HG03354 (cell line): Measurements from ENCODE around the gene UBC.

Experiments
- ATAC-seq: cut with Tn5 transposase; IDR thresholded peaks from one replicate; pipeline ENCODE4 v1.9.1; 2021; ENCODE audit warnings: mild to moderate bottlenecking; ENCODE audit not compliant: unreplicated experiment, poor library complexity, severe bottlenecking

Gene UBC

GRCh38 chr12:124868252-124869058, 46.0 kb downstream of the UBC start:
- peak; percentile 6 for ATAC-seq

DNA sequence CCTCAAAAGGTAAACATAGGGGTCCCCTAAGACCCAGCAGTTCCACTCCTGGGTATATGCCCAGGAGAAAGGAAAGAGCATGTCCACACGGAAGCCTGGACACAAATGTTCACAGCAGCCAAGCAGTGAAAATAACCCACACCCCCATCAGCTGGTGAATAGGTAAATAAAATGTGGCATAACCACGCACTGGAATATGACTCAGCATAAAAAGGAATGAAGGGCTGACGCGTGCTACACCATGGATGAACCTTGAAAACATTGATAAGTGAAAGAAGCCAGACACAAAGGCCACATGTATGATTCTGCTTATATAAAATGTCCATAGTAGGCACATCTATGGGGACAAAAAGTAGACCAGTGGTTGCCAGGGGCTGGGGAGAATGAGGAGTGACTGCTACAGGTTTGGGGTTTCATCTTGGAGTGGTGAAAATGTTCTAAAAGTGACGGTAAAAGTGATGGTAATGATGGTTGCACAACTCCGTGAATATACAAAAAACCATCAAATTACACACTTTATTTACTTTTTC, 47.0 kb downstream of the UBC start:
- no peak for ATAC-seq

DNA sequence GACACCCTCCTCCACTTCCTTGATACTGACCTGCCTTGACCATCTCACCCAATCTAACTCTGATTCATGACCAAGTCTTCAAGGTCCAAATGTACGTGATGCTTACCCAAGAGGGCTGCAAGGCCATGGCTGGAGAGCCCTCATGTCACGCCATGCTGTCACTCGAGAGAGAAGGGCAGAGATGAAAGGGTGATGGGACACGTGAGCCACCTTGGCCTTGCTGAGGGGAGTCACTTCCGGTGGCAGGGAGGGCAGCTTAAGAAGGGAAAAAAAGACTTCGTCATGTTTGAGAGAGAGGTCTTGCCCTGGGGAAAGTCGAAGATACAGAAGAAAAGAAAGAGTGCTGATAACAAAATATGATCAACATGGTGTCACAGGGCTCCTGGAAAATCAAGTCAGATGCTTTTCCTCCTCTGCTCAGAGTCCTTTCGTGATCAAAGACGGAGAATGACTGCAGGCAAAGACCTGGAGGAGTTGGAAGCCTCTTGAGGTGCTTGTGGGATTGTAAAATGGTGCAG, 47.5 kb downstream of the UBC start:
- no peak for ATAC-seq

- no peak for ATAC-seq
Observed at GRCh38 chr12:124866195-124866882, 48.1 kb downstream of the UBC start.

DNA sequence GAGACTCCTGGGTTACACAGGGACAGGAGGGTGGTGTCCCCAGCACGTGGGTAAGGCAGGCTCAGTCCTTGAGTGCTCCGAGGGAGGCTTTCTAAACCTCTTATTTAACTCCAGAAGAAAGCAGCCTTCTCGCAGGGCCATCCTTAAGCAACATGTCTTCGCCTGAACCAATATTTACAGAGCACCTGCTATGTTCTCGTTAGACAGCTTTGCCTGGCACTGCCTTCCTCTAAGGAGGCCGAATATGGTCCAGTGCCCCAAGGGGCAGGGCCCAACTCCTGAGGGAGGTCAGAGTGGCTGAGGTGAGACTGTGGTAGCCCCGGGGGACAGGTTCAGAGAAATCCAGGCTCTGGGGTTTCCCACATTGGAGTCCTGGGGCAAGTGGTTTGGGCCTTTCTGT, 48.7 kb downstream of the UBC start:
- ATAC-seq = no peak

- no peak for ATAC-seq
Observed at GRCh38 chr12:124864326-124864752, 50.1 kb downstream of the UBC start.

DNA sequence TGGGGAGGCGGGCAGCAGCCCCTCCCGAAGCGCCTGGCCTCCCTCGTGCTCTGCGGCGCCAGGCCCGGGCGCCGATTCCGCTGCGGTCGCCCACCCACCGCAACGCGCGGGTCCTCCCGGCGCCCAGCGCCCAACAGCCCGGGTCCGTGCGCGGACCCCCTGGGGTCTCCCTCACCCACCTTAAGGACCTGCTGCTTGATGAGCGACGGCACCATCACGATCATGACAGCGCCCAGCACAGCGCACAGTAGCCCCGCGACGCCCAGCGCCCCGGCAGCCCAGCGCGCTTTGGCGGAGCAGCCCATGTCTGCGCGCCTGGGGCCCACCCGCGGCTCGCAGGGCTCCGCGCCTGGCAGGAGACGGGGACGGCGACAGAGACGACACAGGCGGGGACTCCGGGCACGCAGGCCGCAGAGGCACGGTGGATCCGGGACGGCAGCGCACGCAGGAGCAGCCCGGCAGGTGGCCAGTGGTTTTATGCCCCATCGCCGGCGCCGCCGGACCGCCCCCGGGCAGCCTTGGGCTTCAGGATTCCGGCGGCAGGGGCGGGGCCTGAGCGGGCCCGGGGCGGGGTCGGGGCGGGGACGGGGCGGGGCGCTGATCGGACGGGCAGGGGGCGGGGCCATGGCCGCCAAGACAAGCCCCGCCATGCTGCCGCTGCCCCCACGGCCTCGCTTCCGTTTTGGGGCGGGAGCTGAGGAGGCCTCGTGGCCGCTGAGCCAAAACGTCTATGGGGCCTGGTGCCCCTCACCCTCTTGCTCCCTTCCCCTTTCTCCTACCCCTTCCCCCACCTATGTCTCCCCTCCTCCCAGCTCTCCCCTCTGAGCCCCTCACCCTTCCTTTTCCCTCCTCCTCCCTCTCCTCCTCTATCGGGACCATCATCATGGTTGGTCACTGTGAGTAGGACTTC, 50.8 kb downstream of the UBC start, which contains the start of gene SCARB1:
Gene SCARB1, minus strand, starts transcription at position 449 of the 910 bp plus-strand sequence. Its CDS starts 144 bp downstream, at position 305.
- ATAC-seq = peak; percentile 71

DNA sequence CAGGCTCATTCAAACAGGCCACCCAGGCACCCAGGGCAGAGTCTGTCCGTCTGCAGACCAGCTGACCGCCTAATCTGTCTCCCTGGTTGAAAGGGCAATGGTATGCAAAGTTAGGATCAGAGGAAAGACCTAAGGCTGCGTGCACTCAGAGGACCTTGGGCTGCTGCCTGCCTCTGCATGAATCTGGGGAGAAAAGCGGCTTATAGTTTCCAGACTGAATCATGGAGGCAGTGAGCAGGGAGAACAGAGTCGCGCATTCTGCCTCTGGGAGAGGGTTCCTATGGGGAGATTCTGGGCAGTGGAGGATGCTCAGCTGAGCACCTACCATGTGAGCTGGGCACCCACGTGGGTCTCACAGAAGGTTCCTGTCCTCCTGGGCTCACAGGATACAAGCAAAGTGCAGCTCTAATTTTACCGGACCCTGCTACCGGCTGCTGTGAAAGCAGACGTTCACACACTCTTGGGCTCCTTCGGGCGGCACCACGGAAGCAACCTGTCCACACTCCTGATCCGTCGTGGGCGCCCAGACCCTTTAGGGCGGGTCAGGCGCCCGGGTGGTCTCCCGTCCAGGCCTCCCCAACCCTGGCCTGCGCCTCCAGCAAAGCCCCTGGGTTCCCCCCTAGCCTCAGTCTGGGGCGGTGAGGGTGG, 51.6 kb downstream of the UBC start:
- ATAC-seq = peak; percentile 39

DNA sequence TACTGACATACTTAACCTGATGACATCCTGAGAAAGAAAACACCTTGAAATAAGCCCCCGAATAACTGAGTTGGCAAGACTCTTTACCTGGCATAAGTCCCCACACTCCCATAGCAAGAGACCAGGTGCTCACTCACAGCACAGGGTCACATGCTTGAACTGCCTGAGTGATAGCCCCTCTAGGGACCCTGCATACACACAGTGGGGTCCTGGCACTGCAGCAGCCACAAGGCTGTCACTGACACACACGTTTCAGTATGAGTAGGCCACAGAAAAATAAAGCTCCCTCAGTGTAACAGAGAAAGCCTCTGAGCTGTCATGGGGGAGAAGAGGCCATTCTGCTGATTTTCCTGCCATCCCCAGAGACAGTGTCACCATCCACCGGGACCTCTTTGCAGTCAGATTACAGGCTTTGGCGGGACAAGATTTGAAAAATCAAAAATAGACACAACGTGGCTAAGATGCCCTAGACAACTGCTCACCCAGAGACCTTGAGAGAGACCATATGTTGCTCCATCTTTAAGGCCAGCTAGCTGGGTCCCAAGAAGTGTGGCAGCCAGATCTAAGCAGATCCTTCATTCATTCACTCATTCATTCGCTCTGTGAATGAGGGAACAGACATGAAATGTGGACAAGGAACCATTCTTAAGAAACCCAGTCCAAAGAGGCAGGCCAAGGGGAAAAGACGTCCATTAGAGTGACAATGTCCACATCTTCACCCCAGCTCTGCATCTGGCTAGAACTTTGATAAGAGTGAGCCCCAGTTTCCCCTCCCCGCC, 52.4 kb downstream of the UBC start:
- ATAC-seq = peak; percentile 21
